IPS DF 6.9 (cell line): ENCODE data around the gene NFIB.

Source experiments
- DNase-seq: peaks from one replicate; pipeline ENCODE4 v3.0.0-alpha.2; 2013; ENCODE audit warnings: low read depth, low spot score
- H3K27ac ChIP-seq: one replicate; pipeline ENCODE4 v1.5.1; 2013; ENCODE audit warnings: low read length, control low read depth
- H3K27me3 ChIP-seq: 2 replicates; pipeline ENCODE4 v1.6.1; 2013; ENCODE audit warnings: mild to moderate bottlenecking, low read length; ENCODE audit not compliant: control insufficient read depth, insufficient read depth
- H3K36me3 ChIP-seq: 2 replicates; pipeline ENCODE4 v1.6.1; 2013; ENCODE audit warnings: low read length; ENCODE audit not compliant: control insufficient read depth, insufficient read depth
- H3K4me1 ChIP-seq: 2 replicates; pipeline ENCODE4 v1.6.1; 2013; ENCODE audit warnings: low read length; ENCODE audit not compliant: control insufficient read depth, insufficient read depth
- H3K4me3 ChIP-seq: 2 replicates; pipeline ENCODE4 v1.5.1; 2013; ENCODE audit warnings: mild to moderate bottlenecking, low read length
- H3K9me3 ChIP-seq: 2 replicates; pipeline ENCODE4 v1.6.1; 2013; ENCODE audit warnings: low read length, inconsistent platforms; ENCODE audit not compliant: control insufficient read depth, insufficient read depth
- WGBS: extraction: QIAGEN DNeasy Blood & Tissue Kit; methylation state at CpG from one replicate; pipeline ENCODE4 v1.1.7; 2013; ENCODE audit warnings: mixed read lengths, missing lambda C conversion rate; ENCODE audit not compliant: insufficient read length, insufficient coverage; 5-methylcytosine and 5-hydroxymethylcytosine counted together

Gene NFIB

GRCh38 chr9:14313951-14314423 lies at the start of gene NFIB:
TSS of gene NFIB (minus strand) at chr9:14314141. CDS start at chr9:14313511, 630 bp downstream.
- DNase-seq = no peak
- no CpG with 5 or more reads among the region's 63 CpGs for WGBS
- Histone ChIP-seq H3K27ac (no peak within 1 kb of the TSS), H3K4me3 (peak within 1 kb of the TSS; percentile 90), H3K36me3 (no peaks in the 10 kb centered on the region), H3K27me3 (no peaks in the 10 kb centered on the region), H3K9me3 (no peaks in the 10 kb centered on the region), H3K4me1 (peaks cover 6% of the 10 kb centered on the region; the same call in 1 of the 2 replicates)

GRCh38 chr9:14362175-14362574 lies 48.2 kb upstream of the NFIB start:
- Histone ChIP-seq H3K36me3 (no peaks in the 10 kb centered on the region), H3K4me3 (no peak overlapping the region), H3K9me3 (no peaks in the 10 kb centered on the region), H3K27me3 (no peaks in the 10 kb centered on the region), H3K27ac (no peak overlapping the region), H3K4me1 (peaks cover 1% of the 10 kb centered on the region; the same call in 1 of the 2 replicates)
- no CpG with 5 or more reads among the region's 1 CpG for WGBS
- DNase-seq = no peak

GRCh38 chr9:14361074-14361473 lies 47.1 kb upstream of the NFIB start:
- Histone ChIP-seq H3K4me3 (no peak overlapping the region), H3K27ac (no peak overlapping the region), H3K4me1 (peaks cover 1% of the 10 kb centered on the region; the same call in 1 of the 2 replicates), H3K36me3 (no peaks in the 10 kb centered on the region), H3K9me3 (no peaks in the 10 kb centered on the region), H3K27me3 (no peaks in the 10 kb centered on the region)
- no peak for DNase-seq

GRCh38 chr9:14358523-14358922 lies 44.6 kb upstream of the NFIB start:
- Histone ChIP-seq H3K27ac (no peak overlapping the region), H3K4me1 (peaks cover 1% of the 10 kb centered on the region; the same call in 1 of the 2 replicates), H3K27me3 (no peaks in the 10 kb centered on the region), H3K4me3 (no peak overlapping the region), H3K9me3 (no peaks in the 10 kb centered on the region), H3K36me3 (no peaks in the 10 kb centered on the region)
- no CpG with 5 or more reads among the region's 2 CpGs for WGBS
- no peak for DNase-seq

GRCh38 chr9:14356351-14357265 lies 42.7 kb upstream of the NFIB start:
- no peak for DNase-seq
- H3K27ac ChIP-seq = no peak overlapping the region
- H3K4me3 ChIP-seq = no peak overlapping the region
- peaks cover 1% of the 10 kb centered on the region; the same call in 1 of the 2 replicates for H3K4me1 ChIP-seq
- H3K27me3 ChIP-seq = peaks cover 5% of the 10 kb centered on the region
- no peaks in the 10 kb centered on the region for H3K9me3 ChIP-seq
- WGBS = no CpG with 5 or more reads among the region's 7 CpGs
- no peaks in the 10 kb centered on the region for H3K36me3 ChIP-seq

GRCh38 chr9:14354201-14354600 lies 40.3 kb upstream of the NFIB start:
- no peaks in the 10 kb centered on the region for H3K36me3 ChIP-seq
- no CpG with 5 or more reads among the region's 1 CpG for WGBS
- peaks cover 29% of the 10 kb centered on the region for H3K27me3 ChIP-seq
- no peak overlapping the region for H3K27ac ChIP-seq
- no peak overlapping the region for H3K4me3 ChIP-seq
- H3K9me3 ChIP-seq = no peaks in the 10 kb centered on the region
- no peaks in the 10 kb centered on the region for H3K4me1 ChIP-seq
- no peak for DNase-seq

- 100% methylated on average over 1 of the region's 18 CpGs for WGBS
Measured at GRCh38 chr9:14353222-14354056, 39.5 kb upstream of the NFIB start.

GRCh38 chr9:14352503-14352902 lies 38.6 kb upstream of the NFIB start:
- Histone ChIP-seq H3K27me3 (peaks cover 39% of the 10 kb centered on the region), H3K27ac (no peak overlapping the region)
- DNase-seq = no peak

More at GRCh38 chr9:14353222-14354056, 39.5 kb upstream of the NFIB start:
- DNase-seq = no peak
- Histone ChIP-seq H3K27ac (no peak overlapping the region), H3K4me1 (no peaks in the 10 kb centered on the region), H3K27me3 (peaks cover 37% of the 10 kb centered on the region), H3K36me3 (no peaks in the 10 kb centered on the region), H3K9me3 (no peaks in the 10 kb centered on the region), H3K4me3 (no peak overlapping the region)

GRCh38 chr9:14351221-14351836 lies 37.4 kb upstream of the NFIB start:
- no peak overlapping the region for H3K27ac ChIP-seq
- DNase-seq = no peak
- H3K4me1 ChIP-seq = no peaks in the 10 kb centered on the region
- no peaks in the 10 kb centered on the region for H3K36me3 ChIP-seq
- no peak overlapping the region for H3K4me3 ChIP-seq
- H3K9me3 ChIP-seq = no peaks in the 10 kb centered on the region
- H3K27me3 ChIP-seq = peaks cover 41% of the 10 kb centered on the region
- no CpG with 5 or more reads among the region's 5 CpGs for WGBS

More at GRCh38 chr9:14352503-14352902, 38.6 kb upstream of the NFIB start:
- Histone ChIP-seq H3K4me3 (no peak overlapping the region), H3K36me3 (no peaks in the 10 kb centered on the region), H3K4me1 (no peaks in the 10 kb centered on the region), H3K9me3 (no peaks in the 10 kb centered on the region)
- WGBS = no CpG with 5 or more reads among the region's 4 CpGs

- no peaks in the 10 kb centered on the region for H3K4me1 ChIP-seq
- H3K36me3 ChIP-seq = no peaks in the 10 kb centered on the region
- no peaks in the 10 kb centered on the region for H3K9me3 ChIP-seq
- WGBS = no CpG with 5 or more reads among the region's 11 CpGs
- no peak for DNase-seq
- no peak overlapping the region for H3K27ac ChIP-seq
- H3K27me3 ChIP-seq = peaks cover 41% of the 10 kb centered on the region
- H3K4me3 ChIP-seq = no peak overlapping the region
Measured at GRCh38 chr9:14350754-14351153, 36.8 kb upstream of the NFIB start.
